ENCODE results near the gene DOCK6. TPM values are rescaled to one million over a fixed set of nuclear protein-coding genes. Genes with fewer than 3 reads are reported as not detected.
A peak's percentile ranks its signal among the peaks of the same experiment; 100 is the strongest.

The DOCK6 gene
- polyA plus RNA-seq, 5 donors = 55.4 to 95.2 (median 77.7) TPM

DNA sequence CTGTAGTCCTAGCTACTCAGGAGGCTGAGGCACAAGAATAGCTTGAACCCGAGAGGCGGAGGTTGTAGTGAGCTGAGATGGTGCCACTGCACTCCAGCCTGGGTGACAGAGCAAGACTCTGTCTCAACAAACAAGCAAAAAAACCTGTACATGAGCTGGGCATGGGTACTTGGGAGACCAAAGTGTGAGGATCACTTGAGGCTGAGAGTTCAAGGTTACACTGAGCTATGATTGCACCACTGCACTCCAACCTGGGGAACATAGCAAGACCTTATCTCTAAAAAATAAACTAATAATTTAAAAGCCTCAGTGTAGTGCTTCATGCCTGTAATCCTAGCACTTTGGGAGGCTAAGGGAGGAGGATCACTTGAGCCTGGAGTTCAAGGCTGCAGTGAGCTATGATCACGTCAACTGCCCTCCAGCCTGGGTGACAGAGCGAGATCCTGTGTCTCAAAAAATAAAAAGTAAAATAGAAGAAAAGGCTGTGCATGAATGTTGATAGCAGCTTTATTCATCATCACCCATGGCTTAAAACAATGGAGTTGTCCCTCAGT, 12.3 kb upstream of the DOCK6 start:
- no peak for DNase-seq

- DNase-seq = no peak
Observed at GRCh38 chr19:11273989-11274388, 11.7 kb upstream of the DOCK6 start.

- DNase-seq = no peak
Observed at GRCh38 chr19:11273296-11273695, 11.0 kb upstream of the DOCK6 start.

DNA sequence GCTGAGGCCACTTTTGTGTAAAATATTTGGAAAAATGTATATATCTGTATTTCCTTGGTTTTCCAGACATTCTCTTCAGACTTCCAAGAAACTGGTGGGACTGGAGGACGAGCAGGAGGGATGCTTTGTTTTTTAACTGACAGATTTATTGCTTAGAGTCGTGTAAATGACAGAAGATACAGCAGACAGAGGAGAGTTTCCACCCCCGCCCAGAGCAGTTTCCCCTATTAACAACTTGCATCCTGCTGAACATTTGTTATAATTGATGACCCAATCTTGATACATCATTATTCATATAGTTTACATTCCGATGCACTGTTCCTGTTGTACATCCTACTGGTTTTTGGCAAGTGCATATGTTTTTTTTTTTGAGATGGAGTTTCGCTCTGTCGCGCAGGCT, 7.1 kb upstream of the DOCK6 start:
- no peak for DNase-seq

DNA sequence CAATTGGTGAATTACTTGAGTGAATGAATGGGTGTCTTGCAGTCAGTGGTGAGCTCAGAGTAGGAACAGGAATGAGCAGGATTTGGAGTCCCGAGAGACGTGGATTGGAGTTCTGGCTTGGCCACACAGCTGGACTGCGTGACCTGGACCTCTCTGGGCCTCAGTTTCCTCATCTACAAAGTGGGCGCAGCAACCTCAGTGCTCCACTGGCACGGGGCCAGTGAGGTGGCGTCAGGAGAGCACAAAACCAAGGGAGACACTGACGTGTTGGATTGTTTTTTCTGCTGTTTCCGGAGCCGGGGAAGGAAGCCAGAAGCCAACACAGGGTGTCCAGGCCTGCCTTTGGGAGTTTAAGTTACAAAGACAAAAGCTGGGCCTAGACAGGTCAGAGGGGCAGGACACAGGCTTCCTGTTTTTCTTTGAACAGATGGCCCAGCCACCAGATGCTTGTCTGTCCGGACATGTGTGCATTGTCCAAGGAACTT, 6.5 kb upstream of the DOCK6 start:
- DNase-seq = peak; percentile 55 to 70

GRCh38 chr19:11267316-11268085, 5.2 kb upstream of the DOCK6 start:
- no peak for DNase-seq

- DNase-seq = no peak
Observed at GRCh38 chr19:11265785-11266236, 3.5 kb upstream of the DOCK6 start.

DNA sequence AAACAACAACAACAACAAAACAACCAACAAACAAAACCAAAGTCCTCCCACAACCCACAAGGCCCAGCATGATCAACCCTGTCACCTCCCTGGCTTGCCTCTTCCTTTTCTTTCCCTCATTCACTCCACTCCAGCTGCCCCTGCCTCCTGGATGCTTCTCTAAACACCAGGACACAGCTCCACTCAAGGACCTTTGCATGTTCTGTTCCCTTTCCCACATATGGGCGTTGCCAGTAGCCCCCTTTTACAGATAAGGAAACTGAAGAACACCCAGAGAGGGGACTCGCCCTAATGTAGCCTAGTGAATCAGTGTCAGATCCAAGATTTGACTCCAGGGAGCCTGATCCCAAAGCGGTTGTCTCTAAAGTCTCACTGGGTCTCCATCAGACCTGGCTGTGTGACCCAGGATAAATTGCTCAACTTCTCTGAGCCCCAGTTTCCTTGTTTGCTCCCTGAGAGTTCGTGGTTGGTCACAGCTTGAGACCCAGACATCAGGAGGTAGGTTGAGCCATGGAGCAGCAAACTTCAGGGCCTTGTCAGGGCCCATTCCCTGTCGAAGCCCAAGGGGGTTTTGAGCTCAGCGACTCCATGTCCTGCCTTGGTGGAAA, 3.0 kb upstream of the DOCK6 start:
- no peak for DNase-seq

DNA sequence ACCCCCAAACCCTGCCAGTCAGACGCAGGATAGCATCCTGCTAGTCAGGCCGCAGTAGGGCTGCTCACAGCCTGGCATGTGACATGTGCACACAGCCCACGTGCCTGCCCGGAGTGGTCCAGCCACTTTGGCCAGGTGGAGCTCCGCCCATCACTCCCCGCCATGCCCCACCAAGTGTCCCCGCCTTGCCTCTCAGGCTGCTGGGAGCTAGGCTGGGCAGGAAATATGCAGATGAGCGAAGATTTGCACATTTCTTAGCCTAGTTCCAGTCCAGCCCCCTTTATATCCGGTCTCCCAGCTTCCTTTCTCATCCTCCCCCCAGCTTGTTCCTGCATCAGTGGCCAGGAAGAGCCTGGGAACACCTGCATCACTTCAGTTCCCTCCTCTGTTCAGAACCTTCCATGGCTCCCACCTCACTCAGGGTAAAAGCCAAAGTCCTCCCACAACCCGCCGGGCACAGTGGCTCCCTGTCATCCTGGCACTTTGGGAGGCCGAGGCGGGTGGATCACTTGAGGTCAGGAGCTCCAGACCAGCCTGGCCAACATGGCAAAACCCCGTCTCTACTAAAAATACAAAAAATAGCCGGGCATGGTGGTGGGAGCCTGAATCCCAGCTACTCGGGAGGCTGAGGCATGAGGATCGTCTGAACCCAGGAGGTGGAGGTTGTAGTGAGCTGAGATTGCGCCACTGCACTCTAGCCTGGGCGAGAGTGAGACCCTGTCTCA, 2.3 kb upstream of the DOCK6 start:
- peak; percentile 55 to 56 for DNase-seq

DNA sequence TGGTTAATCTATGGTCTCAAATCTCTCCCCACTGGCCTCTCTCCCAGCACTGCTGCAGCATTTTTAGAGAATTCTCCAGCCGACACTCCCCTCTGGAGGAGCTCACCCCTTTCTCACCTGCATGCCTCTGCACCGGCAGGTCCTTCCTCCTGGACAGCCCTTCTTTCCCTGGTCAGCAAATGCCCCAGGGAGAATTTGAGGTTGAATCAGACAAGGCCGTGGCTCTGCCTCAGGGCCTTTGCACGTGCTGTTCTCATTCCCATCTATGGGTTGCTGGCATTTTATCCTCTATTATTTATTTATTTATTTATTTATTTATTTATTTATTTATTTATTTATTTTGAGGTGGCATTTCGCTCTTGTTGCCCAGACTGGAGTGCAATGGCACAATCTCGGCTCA, 1.4 kb upstream of the DOCK6 start:
- no peak for DNase-seq

- DNase-seq = no peak
Observed at GRCh38 chr19:11261431-11261970, 823 bp downstream of the DOCK6 start.

GRCh38 chr19:11260996-11261395, 1.3 kb downstream of the DOCK6 start:
- DNase-seq = no peak

DNA sequence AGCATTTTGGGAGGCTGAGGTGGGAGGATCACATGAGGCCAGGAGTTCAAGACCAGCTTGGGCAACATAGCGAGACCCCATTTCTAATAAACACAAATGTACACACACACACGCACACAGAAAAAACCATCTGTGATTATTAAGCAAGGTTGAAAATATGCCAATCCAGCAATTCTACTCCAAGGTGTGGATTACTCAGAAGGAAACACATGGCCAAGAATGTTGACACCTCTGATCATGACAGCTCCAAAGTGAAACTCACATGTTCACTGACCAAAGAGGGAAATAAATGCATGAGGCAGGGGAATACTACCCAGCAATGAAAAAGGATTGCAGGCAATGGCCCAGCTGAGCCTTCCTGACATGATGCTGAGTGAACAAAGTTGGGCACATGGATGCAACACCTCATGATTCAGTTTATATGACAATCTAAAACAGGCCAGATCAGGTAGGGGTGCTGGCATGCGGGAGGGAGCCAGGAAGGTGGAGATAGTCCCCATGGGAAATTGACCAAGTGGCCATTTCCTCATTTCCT, 4.4 kb downstream of the DOCK6 start:
- no peak for DNase-seq

DNA sequence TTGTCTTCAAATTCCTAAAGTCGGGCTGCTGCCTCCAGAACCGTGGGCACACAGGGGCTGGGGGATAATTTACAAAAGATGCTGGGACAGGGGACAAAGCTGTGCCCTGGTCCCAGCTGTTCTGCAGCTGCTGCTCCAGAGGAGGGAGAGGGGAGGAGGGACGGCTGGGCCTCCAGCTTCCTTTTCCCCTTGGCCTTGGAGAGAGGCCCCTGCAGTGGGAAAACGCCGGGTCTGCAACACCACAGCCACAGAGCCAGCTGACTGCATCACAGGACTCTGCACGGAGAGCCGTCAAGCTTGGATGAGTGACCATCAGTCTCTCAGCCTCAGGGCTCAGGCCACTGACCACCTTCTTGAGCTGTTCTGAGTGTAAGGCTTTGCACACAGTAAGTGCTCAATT, 6.1 kb downstream of the DOCK6 start:
- peak; percentile 79 to 84 for DNase-seq

- no peak for DNase-seq
Observed at GRCh38 chr19:11254666-11255065, 7.7 kb downstream of the DOCK6 start.

DNA sequence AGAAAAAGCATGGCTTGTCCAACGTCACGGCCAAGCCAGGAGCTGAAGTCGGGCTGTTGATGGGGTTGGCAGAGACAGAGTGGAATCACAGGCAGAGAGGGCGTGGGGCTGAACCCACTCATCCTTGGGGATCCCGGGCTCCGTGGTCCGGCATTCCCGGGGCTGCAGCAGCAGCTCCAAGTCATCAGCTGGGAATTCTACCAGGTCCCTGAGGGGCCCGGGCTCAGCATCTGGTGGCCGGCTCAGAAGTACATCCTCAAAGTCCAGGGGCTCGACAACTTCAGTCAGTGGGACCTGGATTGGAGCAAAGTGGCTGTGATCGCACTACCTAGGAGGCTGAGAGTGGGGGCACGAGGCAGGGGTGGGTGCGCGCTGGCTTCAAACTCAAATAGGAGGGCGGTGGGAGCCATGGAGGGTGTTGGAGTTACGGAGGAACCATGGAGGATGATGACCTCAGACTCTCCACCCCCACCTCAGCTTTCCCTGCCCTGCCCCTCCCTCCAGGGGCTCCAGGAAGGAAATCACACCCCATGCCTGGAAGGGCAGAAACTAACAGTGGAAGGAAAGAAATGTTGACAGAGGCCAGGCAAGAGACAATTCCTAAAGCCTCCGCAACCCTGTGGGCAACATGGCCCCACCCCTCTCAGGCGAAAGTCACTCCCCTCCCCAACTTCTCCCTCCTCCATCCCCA, 9.5 kb downstream of the DOCK6 start:
- no peak for DNase-seq

DNA sequence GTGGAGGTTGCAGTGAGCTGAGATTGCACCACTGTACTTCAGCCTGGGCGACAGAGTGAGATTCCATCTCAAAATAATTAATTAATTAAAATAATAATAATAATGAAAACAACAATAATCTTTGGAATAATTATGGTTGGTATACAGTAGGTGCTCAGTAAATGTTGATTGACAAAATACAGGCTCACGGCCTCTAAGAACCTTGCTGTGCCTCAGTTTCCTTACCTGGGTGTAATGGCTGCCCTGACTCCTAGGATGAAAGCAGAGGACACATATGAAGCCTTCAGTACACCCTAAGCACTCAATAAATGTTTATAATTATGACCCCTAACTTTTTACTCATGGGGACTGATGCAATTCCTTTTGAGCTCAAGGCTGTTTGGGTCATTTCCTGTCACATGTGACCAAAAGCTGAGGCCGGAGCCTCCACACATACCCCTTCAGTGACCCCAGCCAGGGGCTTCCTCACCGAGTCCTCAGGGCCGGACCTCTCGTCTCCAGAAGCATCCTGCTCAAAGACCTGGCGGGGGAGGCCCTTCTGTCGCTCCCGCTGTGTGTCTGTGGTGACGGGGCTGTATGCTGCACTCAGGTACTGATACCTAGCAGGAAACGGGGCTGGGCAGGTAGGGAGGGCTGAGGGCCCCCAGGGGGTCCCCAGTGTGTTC, 10.5 kb downstream of the DOCK6 start:
- no peak for DNase-seq

DNA sequence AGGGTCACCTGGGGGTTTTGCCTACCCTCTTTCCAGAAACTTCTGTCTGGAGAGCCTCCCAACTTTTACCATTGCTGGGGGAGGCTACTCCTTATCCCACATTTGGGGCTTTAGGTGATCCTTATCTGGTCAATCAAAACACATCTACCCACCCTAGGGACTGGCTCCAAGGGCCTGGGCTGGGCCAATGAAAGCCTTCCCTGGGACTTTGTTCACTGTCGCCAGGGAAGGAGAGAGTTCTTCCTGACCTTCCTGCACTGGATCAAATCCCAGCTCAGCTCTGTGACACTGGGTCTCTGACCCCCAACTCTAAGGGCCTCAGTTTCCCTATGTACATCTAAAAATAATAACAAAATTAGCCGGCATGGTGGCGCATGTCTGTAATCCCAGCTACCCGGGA, 11.1 kb downstream of the DOCK6 start:
- DNase-seq = no peak

GRCh38 chr19:11248852-11249251, 13.5 kb downstream of the DOCK6 start:
- no peak for DNase-seq

GRCh38 chr19:11247934-11248333, 14.4 kb downstream of the DOCK6 start:
- DNase-seq = no peak

DNA sequence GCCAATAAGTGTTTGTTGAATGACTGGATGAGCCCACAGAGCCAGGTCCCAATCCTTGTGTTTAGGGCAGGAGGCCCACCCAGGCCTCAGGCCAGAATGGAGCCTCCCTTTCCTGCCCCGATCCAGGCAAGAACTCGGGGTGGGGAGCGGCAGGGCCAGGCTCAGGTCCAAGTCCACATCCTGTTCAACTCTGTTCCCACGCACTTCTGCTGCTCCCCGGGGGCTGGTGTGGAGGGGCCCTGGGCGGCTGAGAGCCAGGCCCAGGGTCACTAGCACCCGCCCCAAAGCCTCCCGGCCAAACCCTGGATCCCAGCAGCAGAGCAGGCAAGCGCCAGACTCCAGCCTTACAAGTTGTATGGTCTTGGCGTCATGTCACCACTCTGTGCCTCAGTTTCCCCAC, 14.9 kb downstream of the DOCK6 start:
- peak in 1 of 2 donors; percentile 51 for DNase-seq

Measured in right lung (tissue), 5 donors.